HepG2 (cell line): ENCODE measurements around the gene USP5. TPM values are rescaled to one million over a fixed set of nuclear protein-coding genes. Genes with fewer than 3 reads are reported as not detected.
A peak's percentile ranks its signal among the peaks of the same experiment; 100 is the strongest.

Source experiments
- ATAC-seq: fragments of 200-7000 bp; cut with Tn5 transposase; 3 replicates; pipeline ENCODE4 v1.9.1; 2020; ENCODE audit warnings: mild to moderate bottlenecking, moderate library complexity
- BruUV-seq: library from RNA; stranded (reverse); fragments of 400-500 nt; replicated peaks from 2 replicates; lab custom pipeline; 2021; lab: Mats Ljungman, UMichigan
- CTCF ChIA-PET: fragments of 300-600 bp; formaldehyde crosslinking; extraction: SDS; loops from one replicate; lab custom pipeline; 2021; ENCODE audit warnings: low total read pairs, inconsistent platforms, low intra/inter-chr PET ratio; lab: Yijun Ruan, JAX
- POLR2A ChIA-PET: fragments of 350-600 bp; sonication (Branson Sonifier 250); formaldehyde crosslinking; loops from one replicate; lab custom pipeline; 2020; ENCODE audit warnings: antibody characterized with exemption, inconsistent platforms; lab: Yijun Ruan, JAX
- DNase-seq: peaks from one replicate; pipeline ENCODE4 v3.0.0-alpha.2; 2015; ENCODE audit warnings: low spot score
- FAIRE-seq: peaks from 3 replicates; lab custom pipeline; 2011; peaks lifted over from hg19 to GRCh38; lab: Jason Lieb, UNC
- H2AFZ ChIP-seq: one replicate; pipeline ENCODE4 v1.6.1; 2011; ENCODE audit warnings: low read length, inconsistent platforms
- H3K27ac ChIP-seq: fragments of 300-600 bp; 3 replicates; pipeline ENCODE4 v1.8.0; 2011; ENCODE audit warnings: mixed run types, mild to moderate bottlenecking, mixed read lengths, low read length, inconsistent platforms; ENCODE audit not compliant: insufficient read depth; ENCODE audit errors: extremely low read length
- H3K27me3 ChIP-seq, 2 experiments: fragments of 200-600 bp in 1 of 2; 2 replicates in 1 of 2; 3 replicates in 1 of 2; pipeline versions ENCODE4 v1.6.0 to v1.8.0; 2011; ENCODE audit warnings: low read length in 2 of 2, mild to moderate bottlenecking in 2 of 2, moderate library complexity in 2 of 2, inconsistent platforms in 1 of 2; ENCODE audit not compliant: insufficient read depth in 2 of 2, control insufficient read depth in 1 of 2
- H3K36me3 ChIP-seq, 2 experiments: fragments of 200-600 bp in 1 of 2; replicated peaks in 1 of 2; 2 replicates in 1 of 2; 3 replicates in 1 of 2; pipeline versions ENCODE4 v1.5.1 to v1.8.0; 2011; ENCODE audit warnings: low read length in 2 of 2, inconsistent platforms in 1 of 2; ENCODE audit not compliant: insufficient read depth in 2 of 2, control insufficient read depth in 1 of 2
- H3K4me1 ChIP-seq: 2 replicates; pipeline ENCODE4 v1.5.1; 2012; ENCODE audit warnings: low read length, inconsistent platforms; ENCODE audit not compliant: insufficient read depth
- H3K4me2 ChIP-seq: 2 replicates; pipeline ENCODE4 v1.6.0; 2011; ENCODE audit warnings: low read depth, low read length, inconsistent platforms
- H3K4me3 ChIP-seq, 3 experiments: fragments of 200-600 bp in 1 of 3; sonication (generic), shearing (Covaris generic) in 1 of 3; replicated peaks in 1 of 3; 2 replicates each; pipeline ENCODE4 v1.5.1; 2011 to 2016; ENCODE audit warnings: low read length in 3 of 3, inconsistent platforms in 2 of 3, low read depth in 2 of 3, mild to moderate bottlenecking in 2 of 3, control low read depth in 1 of 3, mixed read lengths in 1 of 3; ENCODE audit not compliant: insufficient read depth in 1 of 3
- H3K79me2 ChIP-seq: one replicate; pipeline ENCODE4 v1.6.1; 2011; ENCODE audit warnings: low read length, inconsistent platforms; ENCODE audit not compliant: insufficient read depth
- H3K9ac ChIP-seq: 2 replicates; pipeline ENCODE4 v1.6.0; 2011; ENCODE audit warnings: mild to moderate bottlenecking, low read depth, low read length, inconsistent platforms; ENCODE audit not compliant: insufficient read depth
- H3K9me3 ChIP-seq: 2 replicates; pipeline ENCODE4 v1.5.1; 2012; ENCODE audit warnings: mild to moderate bottlenecking, low read length
- H4K20me1 ChIP-seq: 2 replicates; pipeline ENCODE4 v1.6.0; 2011; ENCODE audit warnings: inconsistent platforms, mild to moderate bottlenecking, low read length, moderate library complexity; ENCODE audit not compliant: insufficient read depth
- ATF7 ChIP-seq, 2 experiments: fragments of 450-650 bp in 1 of 2; sonication (generic) in 1 of 2; formaldehyde crosslinking in 1 of 2; IDR thresholded peaks; 2 replicates each; pipeline versions ENCODE4 v1.4.0 to v1.6.1; 2016 to 2020; ENCODE audit warnings: antibody characterized with exemption in 1 of 2, mild to moderate bottlenecking in 1 of 2, missing genetic modification reagents in 1 of 2
- CHD4 ChIP-seq: fragments of 200-600 bp; sonication (generic); IDR thresholded peaks from 2 replicates; pipeline ENCODE4 v1.7.0; 2017; ENCODE audit warnings: mild to moderate bottlenecking, low read length, borderline replicate concordance
- EEA1 ChIP-seq: sonication (generic); formaldehyde crosslinking; IDR thresholded peaks from 2 replicates; pipeline ENCODE4 v1.5.1; 2020; ENCODE audit warnings: mild to moderate bottlenecking, missing genetic modification reagents, borderline replicate concordance
- HOXD1 ChIP-seq: sonication (generic); formaldehyde crosslinking; IDR thresholded peaks from 2 replicates; pipeline ENCODE4 v1.5.0; 2020; ENCODE audit warnings: missing genetic modification reagents
- KAT2B ChIP-seq: fragments of 150-350 bp; IDR thresholded peaks from 2 replicates; pipeline ENCODE4 v1.6.1; 2014; ENCODE audit warnings: low read depth, low read length, borderline replicate concordance
- MLLT10 ChIP-seq: sonication (generic); formaldehyde crosslinking; IDR thresholded peaks from 2 replicates; pipeline ENCODE4 v1.4.0; 2020; ENCODE audit warnings: missing genetic modification reagents
- NFE2L1 ChIP-seq: sonication (generic); formaldehyde crosslinking; IDR thresholded peaks from 2 replicates; pipeline ENCODE4 v1.4.0; 2020; ENCODE audit warnings: missing genetic modification reagents, mild to moderate bottlenecking, borderline replicate concordance
- PCBP2 ChIP-seq: fragments of 200-400 bp; formaldehyde crosslinking; optimal IDR thresholded peaks from 2 replicates; pipeline ENCODE3; 2018; ENCODE audit warnings: low read length, low read depth; ENCODE audit not compliant: poor library complexity, severe bottlenecking
- SOX6 ChIP-seq, 2 experiments: fragments of 450-650 bp in 1 of 2; sonication (generic) in 1 of 2; formaldehyde crosslinking in 1 of 2; IDR thresholded peaks; 2 replicates each; pipeline versions ENCODE4 v1.4.0 to v1.6.1; 2017 to 2020; ENCODE audit warnings: antibody characterized with exemption in 1 of 2, mild to moderate bottlenecking in 1 of 2, missing genetic modification reagents in 1 of 2
- U2AF1 ChIP-seq: fragments of 200-400 bp; formaldehyde crosslinking; optimal IDR thresholded peaks from 2 replicates; pipeline ENCODE3; 2017; ENCODE audit warnings: mild to moderate bottlenecking, low read depth, low read length
- ZBTB3 ChIP-seq: sonication (generic); formaldehyde crosslinking; IDR thresholded peaks from 2 replicates; pipeline ENCODE4 v1.4.0; 2020; ENCODE audit warnings: low read depth, mild to moderate bottlenecking, moderate library complexity, missing genetic modification reagents, borderline replicate concordance
- ZC3H13 ChIP-seq: sonication (generic); formaldehyde crosslinking; IDR thresholded peaks from 2 replicates; pipeline ENCODE4 v1.8.1; 2023; ENCODE audit warnings: mild to moderate bottlenecking, missing genetic modification reagents, moderate library complexity
- ZNF282 ChIP-seq: fragments of 450-650 bp; IDR thresholded peaks from 2 replicates; pipeline ENCODE4 v1.6.1; 2018; ENCODE audit not compliant: partially characterized antibody
- ZNF749 ChIP-seq: sonication (generic); formaldehyde crosslinking; IDR thresholded peaks from 2 replicates; pipeline ENCODE4 v1.8.0; 2022; ENCODE audit warnings: mild to moderate bottlenecking, missing genetic modification reagents, moderate library complexity, borderline replicate concordance
- ZSCAN25 ChIP-seq: sonication (generic); formaldehyde crosslinking; IDR thresholded peaks from 2 replicates; pipeline ENCODE4 v1.8.0; 2022; ENCODE audit warnings: mild to moderate bottlenecking, missing genetic modification reagents
- WGBS: methylation state at CpG from one replicate; pipeline ENCODE4 v1.1.6; 2017; ENCODE audit warnings: low lambda C conversion rate; 5-methylcytosine and 5-hydroxymethylcytosine counted together
- in situ Hi-C: cut with HindIII; loops from 2 replicates; pipeline ENCODE4 v1.10.0; 2017; ENCODE audit warnings: low pct_unique_long_range_greater_than_20kb; ENCODE audit not compliant: extremely low pct_ligation_motif_present
- intact Hi-C: fragments of 100-400 bp; cut with micrococcal nuclease; formaldehyde crosslinking; loops from one replicate; pipeline ENCODE4 v1.10.0; 2022; ENCODE audit not compliant: unreplicated experiment
- polyA plus RNA-seq, 8 experiments: library from polyadenylated mRNA; depleted of rRNA in 3 of 8; stranded (reverse) in 7 of 8; unstranded in 1 of 8; fragments of >200 nt; fragmentation: Illumina TruSeq in 4 of 8; extraction: Trizol in 4 of 8; gene quantifications; 2 replicates each; pipeline versions ENCODE4 v1.2.1 to v1.2.3, GENCODE V29; 2011 to 2016; ENCODE audit warnings: low read depth in 4 of 8, missing spikeins in 1 of 8, mixed read lengths in 1 of 8; ENCODE audit not compliant: insufficient read depth in 1 of 8
- total RNA-seq, 5 experiments: library from RNA; depleted of rRNA; stranded (reverse); fragments of >200 nt; fragmentation: Illumina TruSeq; extraction: Trizol; gene quantifications; 2 replicates each; pipeline ENCODE4 v1.2.3, GENCODE V29; 2016; ENCODE audit warnings: low read depth in 1 of 5
- TF ChIP-seq, protein P1 (sequence below): sonication (generic); formaldehyde crosslinking; IDR thresholded peaks from 2 replicates; pipeline ENCODE4 v1.4.0; 2020; ENCODE audit warnings: missing genetic modification reagents
- TF ChIP-seq, protein P2 (sequence below): sonication (generic); formaldehyde crosslinking; conservative IDR thresholded peaks from 2 replicates; pipeline ENCODE4 v1.4.0; 2020; ENCODE audit warnings: missing genetic modification reagents
- TF ChIP-seq, protein P3 (sequence below): sonication (generic); formaldehyde crosslinking; IDR thresholded peaks from 2 replicates; pipeline ENCODE4 v1.5.0; 2020; ENCODE audit warnings: missing genetic modification reagents, mild to moderate bottlenecking, borderline replicate concordance

Gene USP5
- total and polyA plus RNA-seq, 2 of the 13 experiments (the other 11 are each of a cell fraction or from before 2014, with no cell fraction given), result 39.6 to 56.0 TPM

DNA sequence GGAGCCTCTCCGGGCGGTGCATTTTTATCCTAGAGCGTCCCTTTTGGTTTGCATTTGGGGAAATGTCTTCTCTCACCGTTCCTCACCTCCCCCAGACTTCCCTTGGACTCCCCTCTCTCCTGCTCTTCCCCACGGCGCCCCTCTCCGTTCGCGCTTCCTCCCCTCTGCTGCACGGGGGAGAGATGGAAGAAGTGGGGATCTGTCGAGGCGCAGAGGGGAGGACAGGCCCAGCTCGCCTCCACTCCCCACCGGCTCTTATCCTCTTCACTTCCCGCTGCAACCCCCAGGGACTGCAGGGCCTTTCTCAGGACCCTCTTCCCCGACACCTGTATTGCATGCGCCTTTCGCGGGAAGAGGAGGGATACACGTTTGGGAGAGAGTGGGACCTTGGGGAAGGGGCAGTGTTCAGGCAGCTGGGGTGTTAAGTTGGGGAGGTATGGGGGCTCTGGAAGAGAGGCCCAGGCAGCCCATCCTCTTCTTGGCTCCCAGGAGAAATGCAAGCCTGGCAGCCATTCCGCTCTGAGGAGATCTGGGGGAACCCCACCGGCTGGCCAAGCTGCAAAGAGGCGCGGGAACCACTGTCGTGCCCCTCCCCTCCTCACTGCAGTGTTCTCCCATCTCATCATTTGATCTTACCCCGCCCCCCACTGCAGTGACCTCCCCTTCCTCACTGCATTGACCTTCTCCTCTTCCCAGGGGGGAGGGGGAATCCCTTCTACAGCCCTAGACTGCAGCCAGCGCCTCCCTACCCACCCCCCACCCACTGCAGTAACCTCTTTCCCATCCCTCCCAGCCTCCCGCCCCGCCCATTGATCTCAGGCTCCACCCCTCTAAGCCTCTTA is 63.2 kb downstream of the USP5 start:
- peaks cover 5 to 24% of the 10 kb centered on the region in 2 experiments; a peak in 3 of 5 replicates for H3K36me3 ChIP-seq
- ATAC-seq (no peak; the same call in 2 of the 3 replicates), DNase-seq (no peak), FAIRE-seq (no peak)
- WGBS, result 22% methylated on average over 25 of the region's 29 CpGs
- in situ Hi-C loops, result no loop called here
- no peaks in the 10 kb centered on the region for H4K20me1 ChIP-seq
- H3K4me3 ChIP-seq, result peak overlapping the region; percentile 63 to 90 (median 77)
- peaks cover 17% of the 10 kb centered on the region for H3K79me2 ChIP-seq
- H2AFZ ChIP-seq, result no peak overlapping the region
- peak overlapping the region; percentile 96 for H3K4me2 ChIP-seq
- no peaks in the 10 kb centered on the region for H3K27me3 ChIP-seq
- peaks cover 48% of the 10 kb centered on the region for H3K4me1 ChIP-seq
- peak overlapping the region; percentile 77 for H3K9ac ChIP-seq
- BruUV-seq, result TSS peak; percentile 31
- CTCF ChIA-PET, result no interaction called here
- POLR2A ChIA-PET, result interaction anchor here (0.6 to 3.1 kb wide), 9 partner anchors 13 to 193 kb away, joined by 3 to 15 read pairs (median 10); partner anchors contain the start of genes C12orf57, RNU7-1, SPSB2 and TPI1
- intact Hi-C loops, result no loop called here
- H3K27ac ChIP-seq, result peak overlapping the region; percentile 84
- H3K9me3 ChIP-seq, result no peaks in the 10 kb centered on the region
- TF ChIP-seq, protein P1, sequence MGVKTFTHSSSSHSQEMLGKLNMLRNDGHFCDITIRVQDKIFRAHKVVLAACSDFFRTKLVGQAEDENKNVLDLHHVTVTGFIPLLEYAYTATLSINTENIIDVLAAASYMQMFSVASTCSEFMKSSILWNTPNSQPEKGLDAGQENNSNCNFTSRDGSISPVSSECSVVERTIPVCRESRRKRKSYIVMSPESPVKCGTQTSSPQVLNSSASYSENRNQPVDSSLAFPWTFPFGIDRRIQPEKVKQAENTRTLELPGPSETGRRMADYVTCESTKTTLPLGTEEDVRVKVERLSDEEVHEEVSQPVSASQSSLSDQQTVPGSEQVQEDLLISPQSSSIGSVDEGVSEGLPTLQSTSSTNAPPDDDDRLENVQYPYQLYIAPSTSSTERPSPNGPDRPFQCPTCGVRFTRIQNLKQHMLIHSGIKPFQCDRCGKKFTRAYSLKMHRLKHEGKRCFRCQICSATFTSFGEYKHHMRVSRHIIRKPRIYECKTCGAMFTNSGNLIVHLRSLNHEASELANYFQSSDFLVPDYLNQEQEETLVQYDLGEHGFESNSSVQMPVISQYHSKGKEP (CRISPR knock-in tag), result no peak
- TF ChIP-seq ZNF282 (no peak), U2AF1 (peak; percentile 54), KAT2B (no peak), ZSCAN25 (no peak), ZC3H13 (CRISPR knock-in tag) (0 out of 2 replicates have a peak, but pooled peaks have one; percentile 6), SOX6 (IDR thresholded peaks at IDR 0.05) (no peak), SOX6 (CRISPR knock-in tag; IDR thresholded peaks at IDR 0.05) (0 out of 2 replicates have a peak, but pooled peaks have one; percentile 1), ZBTB3 (CRISPR knock-in tag) (0 out of 2 replicates have a peak, but pooled peaks have one; percentile 16), PCBP2 (no peak), ZNF749 (0 out of 2 replicates have a peak, but pooled peaks have one; percentile 13), EEA1 (peak; percentile 24; the same call in 1 of the 2 replicates), CHD4 (no peak), NFE2L1 (CRISPR knock-in tag) (no peak), MLLT10 (CRISPR knock-in tag) (no peak), HOXD1 (no peak), ATF7 (IDR thresholded peaks at IDR 0.05) (no peak), ATF7 (CRISPR knock-in tag; IDR thresholded peaks at IDR 0.05) (no peak)
- TF ChIP-seq, protein P2, sequence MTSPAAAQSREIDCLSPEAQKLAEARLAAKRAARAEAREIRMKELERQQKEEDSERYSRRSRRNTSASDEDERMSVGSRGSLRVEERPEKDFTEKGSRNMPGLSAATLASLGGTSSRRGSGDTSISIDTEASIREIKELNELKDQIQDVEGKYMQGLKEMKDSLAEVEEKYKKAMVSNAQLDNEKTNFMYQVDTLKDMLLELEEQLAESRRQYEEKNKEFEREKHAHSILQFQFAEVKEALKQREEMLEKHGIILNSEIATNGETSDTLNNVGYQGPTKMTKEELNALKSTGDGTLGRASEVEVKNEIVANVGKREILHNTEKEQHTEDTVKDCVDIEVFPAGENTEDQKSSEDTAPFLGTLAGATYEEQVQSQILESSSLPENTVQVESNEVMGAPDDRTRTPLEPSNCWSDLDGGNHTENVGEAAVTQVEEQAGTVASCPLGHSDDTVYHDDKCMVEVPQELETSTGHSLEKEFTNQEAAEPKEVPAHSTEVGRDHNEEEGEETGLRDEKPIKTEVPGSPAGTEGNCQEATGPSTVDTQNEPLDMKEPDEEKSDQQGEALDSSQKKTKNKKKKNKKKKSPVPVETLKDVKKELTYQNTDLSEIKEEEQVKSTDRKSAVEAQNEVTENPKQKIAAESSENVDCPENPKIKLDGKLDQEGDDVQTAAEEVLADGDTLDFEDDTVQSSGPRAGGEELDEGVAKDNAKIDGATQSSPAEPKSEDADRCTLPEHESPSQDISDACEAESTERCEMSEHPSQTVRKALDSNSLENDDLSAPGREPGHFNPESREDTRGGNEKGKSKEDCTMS (CRISPR knock-in tag), result no peak
- TF ChIP-seq, protein P3, sequence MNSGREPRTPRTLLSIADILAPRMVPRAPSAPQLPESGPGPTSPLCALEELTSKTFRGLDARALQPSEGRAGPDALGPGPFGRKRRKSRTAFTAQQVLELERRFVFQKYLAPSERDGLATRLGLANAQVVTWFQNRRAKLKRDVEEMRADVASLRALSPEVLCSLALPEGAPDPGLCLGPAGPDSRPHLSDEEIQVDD, result no peak; the same call in 1 of the 2 replicates
